Breast epithelium (tissue), 4 donors: ENCODE measurements around the gene KLHL8. TPM values are rescaled to one million over a fixed set of nuclear protein-coding genes. Genes with fewer than 3 reads are reported as not detected.
A peak's percentile ranks its signal among the peaks of the same experiment; 100 is the strongest.

Experiments
- DNase-seq, 2 donors: peaks; one replicate each; pipeline ENCODE4 v3.0.0-alpha.2; 2019; ENCODE audit warnings: low spot score in 2 of 2
- H3K27ac ChIP-seq, 2 donors: fragments of 200-600 bp; sonication (generic) in 1 of 2; one replicate each; pipeline ENCODE4 v1.5.1; 2016 to 2019; ENCODE audit warnings: mild to moderate bottlenecking in 1 of 2
- H3K27me3 ChIP-seq, 2 donors: fragments of 200-600 bp; sonication (generic) in 1 of 2; one replicate each; pipeline versions ENCODE4 v1.5.1 to v1.6.0; 2017 to 2019; ENCODE audit warnings: control low read depth in 1 of 2, mild to moderate bottlenecking in 1 of 2
- H3K36me3 ChIP-seq: fragments of 200-600 bp; one replicate; pipeline ENCODE4 v1.5.1; 2019
- H3K4me1 ChIP-seq, 2 donors: fragments of 200-600 bp; sonication (generic); one replicate each; pipeline ENCODE4 v1.5.1; 2016 to 2019; ENCODE audit warnings: control low read depth in 1 of 2
- H3K4me3 ChIP-seq, 3 donors: fragments of 200-600 bp; sonication (generic); 1 replicate in 2 of 3; 2 replicates in 1 of 3; pipeline ENCODE4 v1.5.1; 2016 to 2019; ENCODE audit warnings: mild to moderate bottlenecking in 3 of 3, moderate library complexity in 2 of 3
- H3K9me3 ChIP-seq, 2 donors: fragments of 200-600 bp; sonication (generic) in 1 of 2; one replicate each; pipeline ENCODE4 v1.5.1; 2016 to 2019; ENCODE audit warnings: control low read depth in 1 of 2
- CTCF ChIP-seq, 3 donors: fragments of 450-650 bp; IDR thresholded peaks; one replicate each; pipeline ENCODE4 v1.5.1; 2016 to 2017; ENCODE audit warnings: antibody characterized with exemption in 3 of 3, mild to moderate bottlenecking in 3 of 3, moderate library complexity in 3 of 3
- POLR2A ChIP-seq: fragments of 450-650 bp; IDR thresholded peaks from one replicate; pipeline ENCODE4 v1.6.1; 2016; ENCODE audit warnings: antibody characterized with exemption, mild to moderate bottlenecking, moderate library complexity
- POLR2AphosphoS5 ChIP-seq, 3 donors: sonication (generic); formaldehyde crosslinking; IDR thresholded peaks; one replicate each; pipeline ENCODE4 v1.6.1; 2017; ENCODE audit warnings: antibody characterized with exemption in 3 of 3
- intact Hi-C: fragments of 100-400 bp; cut with DNase I; formaldehyde crosslinking; loops from one replicate; pipeline ENCODE4 v1.15.1; 2023; ENCODE audit warnings: low total_unique reads
- total RNA-seq, 3 donors: library from RNA; depleted of rRNA; stranded (reverse); fragments of >200 nt; gene quantifications; one replicate each; pipeline ENCODE4 v1.1.0, GENCODE V29; 2016

KLHL8 gene
- total RNA-seq = 10 to 100 TPM; 14.2 to 15.7 (median 14.6) TPM

GRCh38 chr4:87220094-87220822 is at the start of gene KLHL8:
Gene KLHL8 (minus strand): TSS chr4:87220618. CDS start chr4:87195539, 25,079 bp downstream.
- Histone ChIP-seq H3K4me1 (no peaks in the 10 kb centered on the region), H3K36me3 (no peaks in the 10 kb centered on the region), H3K4me3 (peak within 1 kb of the TSS; percentile 83 to 93 (median 89)), H3K27ac (peak within 1 kb of the TSS; percentile 88 to 91), H3K9me3 (no peaks in the 10 kb centered on the region), H3K27me3 (no peaks in the 10 kb centered on the region)
- peak; percentile 71 to 80 for DNase-seq
- TF ChIP-seq CTCF (IDR thresholded peaks at IDR 0.05) (no peak), POLR2A (peak; percentile 37), POLR2AphosphoS5 (IDR thresholded peaks at IDR 0.05) (peak in 2 of 3 donors; percentile 13 to 44)
- intact Hi-C loops = no loop called here

- Histone ChIP-seq H3K9me3 (no peaks in the 10 kb centered on the region), H3K27me3 (no peaks in the 10 kb centered on the region), H3K36me3 (no peaks in the 10 kb centered on the region), H3K4me1 (no peaks in the 10 kb centered on the region), H3K4me3 (no peak overlapping the region), H3K27ac (no peak overlapping the region)
- TF ChIP-seq POLR2AphosphoS5 (IDR thresholded peaks at IDR 0.05) = no peak
- no peak for TF ChIP-seq CTCF (IDR thresholded peaks at IDR 0.05)
- no peak for TF ChIP-seq POLR2A
- DNase-seq = no peak
- intact Hi-C loops = no loop called here
Measured at GRCh38 chr4:87270144-87270543, 49.7 kb upstream of the KLHL8 start.

GRCh38 chr4:87268411-87268810 is 48.0 kb upstream of the KLHL8 start:
- no peaks in the 10 kb centered on the region for H3K36me3 ChIP-seq
- H3K9me3 ChIP-seq = no peaks in the 10 kb centered on the region
- intact Hi-C loops = no loop called here
- H3K4me3 ChIP-seq = no peak overlapping the region
- no peaks in the 10 kb centered on the region for H3K4me1 ChIP-seq
- no peaks in the 10 kb centered on the region for H3K27me3 ChIP-seq
- TF ChIP-seq POLR2A (no peak), POLR2AphosphoS5 (IDR thresholded peaks at IDR 0.05) (no peak), CTCF (IDR thresholded peaks at IDR 0.05) (no peak)
- no peak overlapping the region for H3K27ac ChIP-seq
- DNase-seq = no peak

GRCh38 chr4:87266986-87267385 is 46.6 kb upstream of the KLHL8 start:
- intact Hi-C loops = no loop called here
- Histone ChIP-seq H3K27me3 (no peaks in the 10 kb centered on the region), H3K36me3 (no peaks in the 10 kb centered on the region), H3K4me1 (no peaks in the 10 kb centered on the region), H3K9me3 (no peaks in the 10 kb centered on the region), H3K4me3 (no peak overlapping the region), H3K27ac (no peak overlapping the region)
- no peak for DNase-seq
- TF ChIP-seq POLR2AphosphoS5 (IDR thresholded peaks at IDR 0.05) (no peak), CTCF (IDR thresholded peaks at IDR 0.05) (no peak), POLR2A (no peak)

GRCh38 chr4:87262886-87263285 is 42.5 kb upstream of the KLHL8 start:
- no peaks in the 10 kb centered on the region for H3K36me3 ChIP-seq
- no peaks in the 10 kb centered on the region for H3K4me1 ChIP-seq
- TF ChIP-seq POLR2A (no peak), CTCF (IDR thresholded peaks at IDR 0.05) (no peak), POLR2AphosphoS5 (IDR thresholded peaks at IDR 0.05) (no peak)
- H3K4me3 ChIP-seq = no peak overlapping the region
- H3K9me3 ChIP-seq = no peaks in the 10 kb centered on the region
- no peak for DNase-seq
- intact Hi-C loops = no loop called here
- no peak overlapping the region for H3K27ac ChIP-seq
- no peaks in the 10 kb centered on the region for H3K27me3 ChIP-seq
